HL-60 (cell line): ENCODE data around the gene ZBTB44.

Experiments
- GABPA ChIP-seq: IDR thresholded peaks from 2 replicates; pipeline ENCODE4 v1.6.1; 2012; ENCODE audit warnings: low read depth
- POLR2AphosphoS5 ChIP-seq: IDR thresholded peaks from 2 replicates; pipeline ENCODE4 v1.6.1; 2012; ENCODE audit warnings: low read depth
- SPI1 ChIP-seq: IDR thresholded peaks from 2 replicates; pipeline ENCODE4 v1.6.1; 2012; ENCODE audit warnings: low read depth, mild to moderate bottlenecking, borderline replicate concordance
- TF ChIP-seq, protein P1 (sequence below): IDR thresholded peaks from one replicate; pipeline ENCODE4 v1.5.1; 2011; ENCODE audit warnings: low read length, control low read depth, inconsistent platforms; ENCODE audit not compliant: insufficient read depth

DNA sequence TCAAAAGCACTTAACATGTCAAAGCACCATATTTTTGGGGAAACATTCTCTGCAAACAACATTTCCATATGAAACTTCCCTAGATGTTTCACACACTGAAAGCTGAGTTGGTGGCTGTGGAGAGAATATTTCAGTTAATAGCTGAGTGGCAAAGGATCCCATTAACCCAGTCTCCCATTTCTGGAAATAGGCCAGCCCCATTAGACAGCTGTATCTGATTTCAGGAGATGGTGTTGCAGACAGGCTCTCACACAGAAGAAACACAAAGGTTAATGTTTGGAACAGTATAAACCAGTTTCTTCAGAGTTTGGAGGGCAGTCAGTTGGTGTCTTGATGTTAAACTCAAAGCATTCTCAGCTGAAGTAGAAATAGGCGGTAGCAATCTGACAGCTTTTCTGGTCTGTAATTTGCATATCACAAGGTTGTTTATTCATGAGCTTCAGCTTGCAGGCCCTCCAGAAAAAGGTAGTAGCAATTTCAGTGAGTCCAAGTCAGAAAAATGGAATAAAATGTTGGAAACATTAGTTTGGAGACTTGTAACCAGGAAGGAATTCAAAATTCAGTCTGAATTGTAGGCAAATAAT is 15.5 kb upstream of the ZBTB44 start:
- TF ChIP-seq, protein P1, sequence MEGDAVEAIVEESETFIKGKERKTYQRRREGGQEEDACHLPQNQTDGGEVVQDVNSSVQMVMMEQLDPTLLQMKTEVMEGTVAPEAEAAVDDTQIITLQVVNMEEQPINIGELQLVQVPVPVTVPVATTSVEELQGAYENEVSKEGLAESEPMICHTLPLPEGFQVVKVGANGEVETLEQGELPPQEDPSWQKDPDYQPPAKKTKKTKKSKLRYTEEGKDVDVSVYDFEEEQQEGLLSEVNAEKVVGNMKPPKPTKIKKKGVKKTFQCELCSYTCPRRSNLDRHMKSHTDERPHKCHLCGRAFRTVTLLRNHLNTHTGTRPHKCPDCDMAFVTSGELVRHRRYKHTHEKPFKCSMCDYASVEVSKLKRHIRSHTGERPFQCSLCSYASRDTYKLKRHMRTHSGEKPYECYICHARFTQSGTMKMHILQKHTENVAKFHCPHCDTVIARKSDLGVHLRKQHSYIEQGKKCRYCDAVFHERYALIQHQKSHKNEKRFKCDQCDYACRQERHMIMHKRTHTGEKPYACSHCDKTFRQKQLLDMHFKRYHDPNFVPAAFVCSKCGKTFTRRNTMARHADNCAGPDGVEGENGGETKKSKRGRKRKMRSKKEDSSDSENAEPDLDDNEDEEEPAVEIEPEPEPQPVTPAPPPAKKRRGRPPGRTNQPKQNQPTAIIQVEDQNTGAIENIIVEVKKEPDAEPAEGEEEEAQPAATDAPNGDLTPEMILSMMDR, result no peak
- no peak for TF ChIP-seq GABPA
- no peak for TF ChIP-seq SPI1
- TF ChIP-seq POLR2AphosphoS5, result no peak
